IPS-18a (cell line): ENCODE data around the gene CACNG8.
A peak's percentile ranks its signal among the peaks of the same experiment; 100 is the strongest.

ENCODE experiments used
- H3K27ac ChIP-seq: one replicate; pipeline ENCODE4 v1.5.1; 2013; ENCODE audit warnings: low read length
- H3K27me3 ChIP-seq: one replicate; pipeline ENCODE4 v1.6.1; 2013; ENCODE audit warnings: mild to moderate bottlenecking, low read length; ENCODE audit not compliant: control insufficient read depth, insufficient read depth
- H3K36me3 ChIP-seq: one replicate; pipeline ENCODE4 v1.6.1; 2013; ENCODE audit warnings: low read depth, low read length; ENCODE audit not compliant: control insufficient read depth
- H3K4me1 ChIP-seq: one replicate; pipeline ENCODE4 v1.6.1; 2013; ENCODE audit warnings: low read depth, low read length; ENCODE audit not compliant: control insufficient read depth
- H3K4me3 ChIP-seq: one replicate; pipeline ENCODE4 v1.5.1; 2013; ENCODE audit warnings: low read length
- H3K9ac ChIP-seq: one replicate; pipeline ENCODE4 v1.6.1; 2013; ENCODE audit warnings: mild to moderate bottlenecking, low read length, moderate library complexity
- H3K9me3 ChIP-seq: one replicate; pipeline ENCODE4 v1.6.1; 2013; ENCODE audit warnings: low read depth, low read length; ENCODE audit not compliant: control insufficient read depth

CACNG8 gene

DNA sequence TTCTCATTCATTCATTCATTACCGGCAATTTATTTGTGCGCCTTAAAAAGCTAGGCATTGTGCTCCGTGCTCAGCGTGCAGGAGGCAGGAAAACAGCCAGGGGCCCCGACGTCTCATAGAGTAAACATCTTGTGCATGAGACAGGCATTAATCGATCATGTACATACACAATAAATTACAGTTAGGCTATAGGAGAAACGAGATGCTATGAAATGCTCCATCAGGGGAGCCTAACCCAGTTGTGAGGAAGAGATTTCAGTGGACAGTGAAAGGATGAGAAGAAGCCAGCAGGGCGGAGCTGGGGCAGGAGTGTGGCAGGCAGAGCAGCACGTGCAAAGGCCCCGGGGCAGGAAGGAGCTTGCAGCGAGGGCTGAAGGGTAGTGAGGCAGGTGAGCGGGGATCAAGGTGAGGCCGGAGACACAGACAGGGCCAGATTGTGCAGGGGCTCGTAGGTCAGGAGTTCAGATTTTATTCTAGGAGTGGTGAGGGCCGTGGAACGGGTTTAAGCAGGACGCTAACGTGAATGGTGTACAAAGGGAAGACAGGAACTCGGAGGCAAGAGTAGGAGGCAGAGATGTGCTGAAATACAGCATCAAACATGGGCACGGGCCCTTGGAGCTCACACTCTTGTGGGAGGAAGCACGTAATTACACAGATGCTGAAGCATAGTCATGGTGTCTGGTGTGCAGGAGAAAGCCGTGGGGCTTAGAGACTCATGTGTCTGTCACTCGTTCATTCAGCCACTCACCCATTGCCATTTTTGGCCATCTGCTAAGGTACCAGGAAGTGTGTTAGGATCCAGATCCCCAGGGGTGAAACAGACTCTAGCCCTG, 20.9 kb downstream of the CACNG8 start:
- no peaks in the 10 kb centered on the region for H3K9me3 ChIP-seq
- no peak overlapping the region for H3K9ac ChIP-seq
- H3K36me3 ChIP-seq: no peaks in the 10 kb centered on the region
- H3K4me3 ChIP-seq: no peak overlapping the region
- peaks cover 12% of the 10 kb centered on the region for H3K27me3 ChIP-seq
- H3K4me1 ChIP-seq: peaks cover 15% of the 10 kb centered on the region
- no peak overlapping the region for H3K27ac ChIP-seq

DNA sequence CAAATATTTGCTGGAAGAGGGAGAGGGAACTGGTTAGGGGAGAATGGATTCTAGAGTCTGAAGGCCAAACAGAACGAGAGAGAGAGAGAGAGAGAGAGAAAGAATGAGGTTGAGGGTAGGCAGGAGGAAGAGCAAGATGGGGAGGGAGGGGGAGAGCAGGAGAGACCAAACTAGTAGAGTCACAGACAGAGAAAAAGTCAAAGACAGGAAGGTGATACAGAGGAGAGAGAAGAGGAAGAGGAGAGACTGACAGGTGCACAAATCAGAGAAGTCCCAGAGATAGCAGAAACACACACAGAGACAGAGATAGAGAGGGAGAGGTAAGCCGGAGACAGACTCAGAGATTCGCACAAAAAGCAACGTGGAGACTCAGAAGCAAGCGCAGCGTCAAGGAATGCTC, 23.1 kb downstream of the CACNG8 start:
- peaks cover 8% of the 10 kb centered on the region for H3K4me1 ChIP-seq
- H3K27ac ChIP-seq: no peak overlapping the region

DNA sequence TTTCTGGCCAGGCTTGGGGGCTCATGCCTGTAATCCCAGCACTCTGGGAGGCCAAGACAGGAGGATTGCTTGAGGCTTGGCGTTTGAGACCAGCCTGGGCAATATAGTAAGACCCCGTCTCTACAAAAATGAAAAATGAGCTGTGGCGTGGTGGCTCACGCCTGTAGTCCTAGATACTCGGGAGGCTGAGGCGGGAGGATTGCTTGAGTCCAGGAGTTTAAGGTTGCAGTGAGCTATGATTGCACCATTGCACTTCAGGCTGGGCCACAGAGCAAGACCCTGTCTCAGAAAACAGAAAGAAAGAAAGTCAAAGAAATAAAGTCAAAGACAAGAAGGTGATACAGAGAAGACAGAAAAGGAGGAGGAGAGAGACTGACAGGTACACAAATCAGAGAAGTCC, 26.2 kb downstream of the CACNG8 start:
- Histone ChIP-seq H3K27ac (no peak overlapping the region), H3K9ac (no peak overlapping the region), H3K4me3 (no peak overlapping the region), H3K4me1 (peaks cover 3% of the 10 kb centered on the region), H3K36me3 (no peaks in the 10 kb centered on the region), H3K9me3 (no peaks in the 10 kb centered on the region), H3K27me3 (peaks cover 36% of the 10 kb centered on the region)

More for the DNA sequence above, 23.1 kb downstream of the CACNG8 start:
- H3K4me3 ChIP-seq: no peak overlapping the region
- no peaks in the 10 kb centered on the region for H3K9me3 ChIP-seq
- H3K27me3 ChIP-seq: peaks cover 19% of the 10 kb centered on the region
- no peaks in the 10 kb centered on the region for H3K36me3 ChIP-seq
- H3K9ac ChIP-seq: no peak overlapping the region

DNA sequence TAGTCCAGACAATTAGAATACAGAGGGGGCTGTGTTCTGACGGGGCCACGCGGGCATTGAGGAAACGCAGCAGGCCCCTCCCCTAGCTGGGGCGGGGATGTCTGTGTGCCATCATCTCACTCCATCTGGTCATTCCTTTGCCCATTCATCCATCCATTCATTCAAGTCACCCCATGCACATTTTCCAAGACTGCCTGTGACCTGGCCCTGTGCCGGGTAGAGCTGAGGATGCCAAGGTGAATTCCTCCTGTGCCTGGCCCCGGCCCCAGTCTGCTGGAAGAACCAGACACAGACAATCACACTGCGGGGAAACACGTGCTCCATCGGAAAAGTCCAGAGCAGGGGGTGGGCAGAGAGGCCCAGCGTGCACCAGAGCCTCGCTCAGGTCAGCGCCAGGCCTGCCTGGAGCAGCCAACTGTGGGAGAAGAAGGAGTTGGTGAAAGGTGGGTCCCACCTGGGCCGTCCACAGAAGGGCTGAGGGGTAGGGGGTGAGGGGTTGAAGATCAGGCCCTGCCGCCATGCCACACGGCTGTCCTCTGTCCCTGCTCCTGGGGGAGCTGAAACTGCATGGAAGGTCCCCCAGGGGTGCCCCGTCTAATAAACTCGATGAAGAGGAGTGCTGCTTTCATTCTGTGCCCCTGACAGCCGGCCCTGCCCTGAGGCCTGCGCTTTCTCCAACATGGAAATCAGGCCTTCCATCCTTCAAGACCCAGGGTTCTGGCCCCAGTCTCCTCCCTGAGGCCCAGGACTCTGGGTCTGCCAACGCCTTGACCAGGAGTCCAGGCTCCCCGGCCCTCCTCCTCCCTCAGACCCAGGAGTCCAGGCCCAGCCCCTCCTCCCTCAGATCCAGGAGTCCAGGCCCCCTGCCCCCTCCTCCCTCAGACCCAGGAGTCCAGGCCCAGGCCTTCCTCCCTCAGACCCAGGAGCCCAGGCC, 27.1 kb downstream of the CACNG8 start:
- Histone ChIP-seq H3K4me1 (peaks cover 3% of the 10 kb centered on the region), H3K4me3 (no peak overlapping the region), H3K36me3 (no peaks in the 10 kb centered on the region), H3K27me3 (peaks cover 45% of the 10 kb centered on the region), H3K9me3 (no peaks in the 10 kb centered on the region), H3K9ac (no peak overlapping the region), H3K27ac (no peak overlapping the region)

DNA sequence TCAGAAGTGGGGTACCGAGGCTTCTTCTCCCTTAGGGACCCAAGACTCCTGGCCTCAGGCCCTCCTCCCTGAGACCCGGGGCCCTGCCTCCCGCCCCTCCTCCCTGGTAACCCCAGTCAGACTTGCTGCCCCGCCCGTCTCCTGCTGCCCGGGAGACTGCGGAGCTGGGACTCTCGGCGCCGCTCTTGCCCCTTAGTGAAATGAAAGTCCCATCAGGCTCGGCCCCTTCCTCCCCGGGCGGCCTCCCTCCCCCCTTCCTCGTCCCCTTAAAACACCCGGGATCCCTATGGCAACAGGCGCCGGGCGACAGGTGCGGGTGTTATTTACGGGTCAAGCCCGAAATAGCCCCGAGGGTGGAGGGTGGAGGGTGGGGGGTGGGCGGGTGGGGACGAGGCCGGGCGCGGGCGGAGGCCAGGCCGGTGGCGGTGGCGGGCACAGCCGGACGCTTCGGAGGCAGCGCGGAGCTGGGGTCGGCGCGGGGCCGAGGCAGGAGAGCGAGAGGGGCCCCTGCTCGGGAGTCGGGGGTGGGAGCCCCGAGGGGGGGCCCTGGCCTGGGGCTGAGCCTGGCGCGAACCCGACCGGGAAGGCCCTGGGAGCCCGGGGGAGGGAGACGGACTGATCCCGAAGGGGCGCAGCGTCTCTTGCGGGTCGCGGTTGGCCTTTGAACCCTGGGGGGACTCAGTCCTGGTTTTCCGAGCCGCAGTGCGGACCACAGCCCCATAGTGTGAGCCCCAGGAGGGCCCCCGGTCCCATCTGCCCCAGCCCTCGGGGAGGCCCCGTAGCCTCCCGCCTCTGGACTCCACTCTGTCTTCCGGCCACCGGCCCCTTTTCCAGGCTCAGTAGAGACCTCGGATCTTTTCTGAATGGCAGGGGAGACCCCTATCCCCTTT, 28.7 kb downstream of the CACNG8 start, which contains the start of gene CACNG6:
TSS of gene CACNG6 (plus strand) at position 414 of the 890 bp plus-strand sequence. CDS start 1,241 bp downstream, outside the sequence.
- no peaks in the 10 kb centered on the region for H3K36me3 ChIP-seq
- H3K27me3 ChIP-seq: peaks cover 60% of the 10 kb centered on the region
- H3K9ac ChIP-seq: no peak within 1 kb of the TSS
- peaks cover 3% of the 10 kb centered on the region for H3K4me1 ChIP-seq
- no peak within 1 kb of the TSS for H3K27ac ChIP-seq
- H3K4me3 ChIP-seq: peak within 1 kb of the TSS; percentile 50
- no peaks in the 10 kb centered on the region for H3K9me3 ChIP-seq

DNA sequence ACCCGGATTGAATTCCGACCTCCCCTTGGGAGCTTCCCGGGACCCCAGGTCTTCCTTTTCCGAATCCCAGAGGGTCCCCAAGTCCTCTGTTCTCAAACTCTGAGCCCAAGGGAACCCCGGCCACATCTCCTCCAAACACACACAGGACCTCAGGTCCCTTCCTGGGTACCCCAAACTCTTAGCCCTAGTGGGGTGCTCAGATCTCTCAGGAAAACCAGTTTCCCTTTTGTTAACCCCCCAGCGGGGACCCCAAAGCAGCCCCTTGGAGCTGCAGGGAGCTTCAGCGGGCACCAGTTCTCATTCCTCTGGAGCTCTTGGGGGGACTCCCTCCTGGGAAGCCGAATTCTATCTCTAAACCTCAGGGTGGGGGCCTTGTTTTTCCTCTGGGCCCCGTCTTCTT, 29.5 kb downstream of the CACNG8 start:
- H3K4me1 ChIP-seq: peaks cover 3% of the 10 kb centered on the region
- peaks cover 64% of the 10 kb centered on the region for H3K27me3 ChIP-seq
- H3K27ac ChIP-seq: no peak overlapping the region
- no peaks in the 10 kb centered on the region for H3K9me3 ChIP-seq
- peak overlapping the region; percentile 50 for H3K4me3 ChIP-seq
- H3K9ac ChIP-seq: no peak overlapping the region
- H3K36me3 ChIP-seq: no peaks in the 10 kb centered on the region

DNA sequence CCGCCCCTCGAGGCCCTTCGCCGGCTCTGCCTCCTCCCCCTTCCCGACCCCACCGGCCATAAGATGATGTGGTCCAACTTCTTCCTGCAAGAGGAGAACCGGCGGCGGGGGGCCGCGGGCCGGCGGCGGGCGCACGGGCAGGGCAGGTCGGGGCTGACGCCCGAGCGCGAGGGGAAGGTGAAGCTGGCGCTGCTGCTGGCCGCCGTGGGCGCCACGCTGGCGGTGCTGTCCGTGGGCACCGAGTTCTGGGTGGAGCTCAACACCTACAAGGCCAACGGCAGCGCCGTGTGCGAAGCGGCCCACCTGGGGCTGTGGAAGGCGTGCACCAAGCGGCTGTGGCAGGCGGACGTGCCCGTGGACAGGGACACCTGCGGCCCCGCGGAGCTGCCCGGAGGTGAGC, 30.1 kb downstream of the CACNG8 start:
- peaks cover 8% of the 10 kb centered on the region for H3K4me1 ChIP-seq
- no peaks in the 10 kb centered on the region for H3K36me3 ChIP-seq
- H3K4me3 ChIP-seq: no peak overlapping the region
- H3K27me3 ChIP-seq: peaks cover 63% of the 10 kb centered on the region
- no peaks in the 10 kb centered on the region for H3K9me3 ChIP-seq
- H3K9ac ChIP-seq: no peak overlapping the region
- H3K27ac ChIP-seq: no peak overlapping the region

DNA sequence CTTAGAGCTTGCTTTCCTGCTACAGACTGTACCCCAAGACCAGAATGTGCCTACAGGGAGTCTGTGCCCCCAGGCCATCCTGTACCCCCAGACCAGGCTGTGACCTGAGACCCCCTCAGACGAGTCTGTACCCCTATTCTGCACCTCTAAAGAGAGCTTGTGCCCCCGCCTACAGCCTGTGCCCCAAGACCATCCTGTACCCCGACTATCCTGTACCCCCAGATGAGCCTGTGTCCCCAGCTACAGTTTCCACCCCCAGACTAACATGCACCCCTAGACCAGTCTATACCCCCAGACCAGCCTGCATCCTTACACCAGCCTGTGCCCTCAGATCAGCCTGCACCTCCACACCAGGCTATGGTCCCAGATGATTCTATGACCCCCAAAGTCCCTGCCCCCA, 30.7 kb downstream of the CACNG8 start:
- Histone ChIP-seq H3K9me3 (no peaks in the 10 kb centered on the region), H3K4me1 (peaks cover 12% of the 10 kb centered on the region), H3K4me3 (no peak overlapping the region), H3K36me3 (no peaks in the 10 kb centered on the region), H3K27me3 (peaks cover 66% of the 10 kb centered on the region), H3K27ac (no peak overlapping the region), H3K9ac (no peak overlapping the region)

DNA sequence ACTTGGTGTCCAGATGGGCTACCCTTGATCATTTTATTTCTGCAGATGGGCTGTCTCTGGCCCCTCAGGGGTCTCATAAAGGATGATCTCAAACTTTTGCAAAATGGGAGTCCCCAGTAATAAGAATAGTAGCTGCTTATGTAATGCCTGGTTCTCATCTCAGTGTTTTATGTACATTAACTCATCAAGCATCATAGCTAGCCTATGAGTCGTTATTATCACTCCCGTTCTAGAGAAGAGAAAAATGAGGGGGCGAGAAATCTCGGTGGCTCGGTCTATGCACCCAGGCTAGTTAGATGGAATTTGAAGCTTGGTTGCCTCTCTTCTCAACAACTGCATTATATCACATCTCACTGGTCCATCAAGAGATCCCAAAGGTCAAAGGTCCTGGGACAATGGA, 32.1 kb downstream of the CACNG8 start:
- no peaks in the 10 kb centered on the region for H3K36me3 ChIP-seq
- peaks cover 70% of the 10 kb centered on the region for H3K27me3 ChIP-seq
- H3K4me3 ChIP-seq: no peak overlapping the region
- no peak overlapping the region for H3K27ac ChIP-seq
- no peak overlapping the region for H3K9ac ChIP-seq
- H3K4me1 ChIP-seq: peaks cover 12% of the 10 kb centered on the region
- H3K9me3 ChIP-seq: no peaks in the 10 kb centered on the region

DNA sequence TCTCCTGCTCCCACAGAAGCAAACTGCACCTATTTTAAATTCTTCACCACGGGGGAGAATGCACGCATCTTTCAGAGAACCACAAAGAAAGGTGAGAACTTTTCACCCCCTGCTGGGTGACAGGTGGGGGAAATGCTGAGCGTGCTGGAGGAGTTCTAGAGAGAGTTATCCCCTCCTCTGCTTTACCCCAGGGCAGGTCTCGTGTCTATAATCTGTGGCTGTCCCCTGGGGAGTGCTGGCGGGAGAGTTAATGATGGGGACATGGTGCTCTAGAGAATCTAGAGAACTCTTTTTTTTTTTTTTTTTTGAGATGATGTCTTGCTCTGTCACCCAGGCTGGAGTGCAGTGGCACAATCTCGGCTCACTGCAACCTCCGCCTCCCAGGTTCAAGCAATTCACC, 35.5 kb downstream of the CACNG8 start:
- H3K27me3 ChIP-seq: peaks cover 78% of the 10 kb centered on the region
- no peaks in the 10 kb centered on the region for H3K36me3 ChIP-seq
- H3K4me3 ChIP-seq: no peak overlapping the region
- no peak overlapping the region for H3K9ac ChIP-seq
- H3K27ac ChIP-seq: no peak overlapping the region
- peaks cover 9% of the 10 kb centered on the region for H3K4me1 ChIP-seq
- H3K9me3 ChIP-seq: no peaks in the 10 kb centered on the region

DNA sequence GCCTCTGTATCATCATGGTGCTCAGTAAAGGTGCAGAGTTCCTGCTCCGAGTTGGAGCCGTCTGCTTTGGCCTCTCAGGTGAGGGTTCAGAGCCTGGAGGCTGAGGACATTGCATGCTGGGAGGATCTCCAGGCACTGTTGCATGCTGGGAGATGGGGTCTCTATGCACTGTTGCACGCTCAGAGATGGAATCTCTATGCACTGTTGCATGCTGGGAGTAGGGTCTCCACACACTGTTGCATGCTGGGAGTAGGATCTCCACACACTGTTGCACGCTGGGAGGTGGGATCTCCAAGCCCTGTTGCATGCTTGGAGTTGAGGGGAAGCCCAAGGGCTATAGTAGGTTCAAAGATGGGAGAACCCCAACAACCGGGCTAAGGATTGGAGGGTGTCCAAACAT, 37.0 kb downstream of the CACNG8 start:
- Histone ChIP-seq H3K36me3 (no peaks in the 10 kb centered on the region), H3K27me3 (peaks cover 63% of the 10 kb centered on the region), H3K27ac (no peak overlapping the region), H3K9me3 (no peaks in the 10 kb centered on the region), H3K4me1 (peaks cover 9% of the 10 kb centered on the region), H3K9ac (no peak overlapping the region), H3K4me3 (no peak overlapping the region)
